IMR-90 (cell line): Measurements from ENCODE around the gene CEBPG. TPM values are rescaled to one million over a fixed set of nuclear protein-coding genes. Genes with fewer than 3 reads are reported as not detected.

Experiments used
- ATAC-seq: fragments of 200-7000 bp; cut with Tn5 transposase; 2 replicates; pipeline ENCODE4 v1.9.1; 2020; ENCODE audit warnings: low read depth, mild to moderate bottlenecking, moderate library complexity
- Bru-seq: library from RNA; stranded (reverse); fragments of 400-500 nt; gene quantifications from one replicate; lab custom pipeline; 2021; lab: Mats Ljungman, UMichigan
- BruChase-seq, 2 experiments: library from RNA; stranded (reverse); fragments of 400-500 nt; gene quantifications; one replicate each; lab custom pipeline; 2021; lab: Mats Ljungman, UMichigan
- BruUV-seq: library from RNA; stranded (reverse); fragments of 400-500 nt; replicated peaks from 2 replicates; lab custom pipeline; 2021; lab: Mats Ljungman, UMichigan
- CTCF ChIA-PET: fragments of 300-600 bp; formaldehyde crosslinking; extraction: SDS; loops from one replicate; lab custom pipeline; 2021; ENCODE audit warnings: antibody characterized with exemption; lab: Yijun Ruan, JAX
- POLR2A ChIA-PET: fragments of 300-600 bp; sonication (Branson Sonifier 250); formaldehyde crosslinking; loops from one replicate; lab custom pipeline; 2022; ENCODE audit warnings: antibody characterized with exemption; ENCODE audit not compliant: unreplicated experiment; lab: Charles Lee
- DNase-seq: peaks from one replicate; pipeline ENCODE4 v3.0.0; 2013
- H2AFZ ChIP-seq: replicated peaks from 2 replicates; pipeline ENCODE3; 2013; ENCODE audit warnings: low read length, mild to moderate bottlenecking; ENCODE audit not compliant: poor library complexity
- H2AK5ac ChIP-seq: 2 replicates; pipeline ENCODE4 v1.6.1; 2013; ENCODE audit warnings: low read depth, low read length, inconsistent platforms
- H2AK9ac ChIP-seq: replicated peaks from 2 replicates; pipeline ENCODE3; 2013; ENCODE audit warnings: mild to moderate bottlenecking, low read depth, low read length, moderate library complexity; ENCODE audit not compliant: poor library complexity
- H2BK120ac ChIP-seq: 2 replicates; pipeline ENCODE4 v1.6.1; 2013; ENCODE audit warnings: low read depth, low read length, inconsistent platforms
- H2BK15ac ChIP-seq: 3 replicates; pipeline ENCODE4 v1.6.1; 2013; ENCODE audit warnings: low read depth, low read length, inconsistent platforms
- H2BK20ac ChIP-seq: 2 replicates; pipeline ENCODE4 v1.6.1; 2013; ENCODE audit warnings: low read depth, mild to moderate bottlenecking, inconsistent platforms, low read length, moderate library complexity
- H2BK5ac ChIP-seq: 2 replicates; pipeline ENCODE4 v1.6.1; 2013; ENCODE audit warnings: mild to moderate bottlenecking, low read depth, low read length, inconsistent platforms; ENCODE audit not compliant: poor library complexity, severe bottlenecking
- H3K14ac ChIP-seq: replicated peaks from 2 replicates; pipeline ENCODE4 v1.6.1; 2013; ENCODE audit warnings: low read depth, low read length, inconsistent platforms
- H3K18ac ChIP-seq: 2 replicates; pipeline ENCODE4 v1.6.1; 2013; ENCODE audit warnings: low read depth, low read length, control low read depth
- H3K23ac ChIP-seq: 2 replicates; pipeline ENCODE4 v1.6.1; 2013; ENCODE audit warnings: low read depth, low read length, inconsistent platforms
- H3K27ac ChIP-seq: 2 replicates; pipeline ENCODE4 v1.5.1; 2013; ENCODE audit warnings: mild to moderate bottlenecking, control low read depth, low read length; ENCODE audit not compliant: insufficient read depth
- H3K27me3 ChIP-seq: 2 replicates; pipeline ENCODE4 v1.6.1; 2013; ENCODE audit warnings: low read length; ENCODE audit not compliant: control insufficient read depth, insufficient read depth
- H3K36me3 ChIP-seq: 2 replicates; pipeline ENCODE4 v1.6.1; 2013; ENCODE audit warnings: low read length, mixed read lengths; ENCODE audit not compliant: control insufficient read depth, insufficient read depth
- H3K4ac ChIP-seq: 2 replicates; pipeline ENCODE4 v1.6.1; 2013; ENCODE audit warnings: low read depth, low read length, inconsistent platforms
- H3K4me1 ChIP-seq: 2 replicates; pipeline ENCODE4 v1.6.1; 2013; ENCODE audit warnings: low read length, mixed read lengths; ENCODE audit not compliant: control insufficient read depth, insufficient read depth
- H3K4me2 ChIP-seq: 2 replicates; pipeline ENCODE4 v1.6.1; 2013; ENCODE audit warnings: low read depth, mild to moderate bottlenecking, control low read depth, low read length, moderate library complexity
- H3K4me3 ChIP-seq: 2 replicates; pipeline ENCODE4 v1.5.1; 2013; ENCODE audit warnings: low read depth, mild to moderate bottlenecking, control low read depth, low read length, moderate library complexity; ENCODE audit not compliant: insufficient read depth
- H3K56ac ChIP-seq: 2 replicates; pipeline ENCODE4 v1.6.1; 2013; ENCODE audit warnings: low read length, inconsistent platforms; ENCODE audit not compliant: insufficient read depth; ENCODE audit errors: extremely low read depth
- H3K79me1 ChIP-seq, 2 experiments: 2 replicates each; pipeline ENCODE4 v1.6.1; 2013; ENCODE audit warnings: low read length in 2 of 2, inconsistent platforms in 1 of 2, low read depth in 1 of 2
- H3K9ac ChIP-seq: 2 replicates; pipeline ENCODE4 v1.6.1; 2013; ENCODE audit warnings: low read depth, low read length, control low read depth
- H3K9me1 ChIP-seq: 2 replicates; pipeline ENCODE4 v1.6.1; 2013; ENCODE audit warnings: low read length, inconsistent platforms; ENCODE audit not compliant: insufficient read depth
- H3K9me3 ChIP-seq: 2 replicates; pipeline ENCODE4 v1.6.1; 2013; ENCODE audit warnings: low read length; ENCODE audit not compliant: control insufficient read depth, insufficient read depth
- H4K20me1 ChIP-seq: 2 replicates; pipeline ENCODE4 v1.6.1; 2013; ENCODE audit warnings: low read length, inconsistent platforms; ENCODE audit not compliant: insufficient read depth
- H4K5ac ChIP-seq: 2 replicates; pipeline ENCODE4 v1.6.1; 2013; ENCODE audit warnings: mild to moderate bottlenecking, low read depth, low read length, control low read depth
- H4K8ac ChIP-seq, 2 experiments: 2 replicates each; pipeline ENCODE4 v1.6.1; 2013; ENCODE audit warnings: low read depth in 2 of 2, low read length in 2 of 2, control low read depth in 1 of 2, inconsistent platforms in 1 of 2
- H4K91ac ChIP-seq: 2 replicates; pipeline ENCODE4 v1.6.1; 2013; ENCODE audit warnings: low read depth, low read length, inconsistent platforms; ENCODE audit not compliant: insufficient read depth
- CEBPB ChIP-seq: IDR thresholded peaks from 2 replicates; pipeline ENCODE4 v1.6.1; 2012; ENCODE audit warnings: low read depth, low read length, improper control_type of control experiment
- CHD1 ChIP-seq: IDR thresholded peaks from 2 replicates; pipeline ENCODE4 v1.6.1; 2012; ENCODE audit warnings: low read depth, low read length, improper control_type of control experiment
- CTCF ChIP-seq: conservative IDR thresholded peaks from 2 replicates; pipeline ENCODE4 v1.5.1; 2012; ENCODE audit warnings: mild to moderate bottlenecking, low read depth, low read length, improper control_type of control experiment
- FOS ChIP-seq: fragments of 150-350 bp; IDR thresholded peaks from 2 replicates; pipeline ENCODE4 v1.6.1; 2016; ENCODE audit warnings: low read depth, low read length
- MAFK ChIP-seq: IDR thresholded peaks from 2 replicates; pipeline ENCODE4 v1.6.1; 2012; ENCODE audit warnings: low read depth, low read length, improper control_type of control experiment
- MAZ ChIP-seq: IDR thresholded peaks from 2 replicates; pipeline ENCODE4 v1.6.1; 2012; ENCODE audit warnings: low read depth, mild to moderate bottlenecking, low read length, improper control_type of control experiment, moderate library complexity, borderline replicate concordance
- MXI1 ChIP-seq: IDR thresholded peaks from 2 replicates; pipeline ENCODE4 v1.6.1; 2012; ENCODE audit warnings: low read depth, mild to moderate bottlenecking, low read length, moderate library complexity, borderline replicate concordance
- NFE2L2 ChIP-seq: fragments of 150-350 bp; IDR thresholded peaks from 2 replicates; pipeline ENCODE4 v1.6.1; 2016; ENCODE audit warnings: low read depth, mild to moderate bottlenecking, low read length
- POLR2A ChIP-seq: IDR thresholded peaks from 2 replicates; pipeline ENCODE4 v1.6.1; 2012; ENCODE audit warnings: mild to moderate bottlenecking, low read depth, low read length
- RAD21 ChIP-seq: IDR thresholded peaks from 2 replicates; pipeline ENCODE4 v1.6.1; 2012; ENCODE audit warnings: low read length, improper control_type of control experiment
- RCOR1 ChIP-seq: IDR thresholded peaks from 2 replicates; pipeline ENCODE4 v1.6.1; 2012; ENCODE audit warnings: mild to moderate bottlenecking, low read length, improper control_type of control experiment; ENCODE audit not compliant: insufficient replicate concordance
- SMC3 ChIP-seq: fragments of 150-350 bp; IDR thresholded peaks from 2 replicates; pipeline ENCODE4 v1.6.1; 2016; ENCODE audit warnings: low read depth, mild to moderate bottlenecking, antibody characterized with exemption, low read length, moderate library complexity
- WGBS, 2 experiments: methylation state at CpG; one replicate each; pipeline versions ENCODE4 v1.1.5 to v1.1.7; 2013; ENCODE audit warnings: missing lambda C conversion rate in 2 of 2; ENCODE audit not compliant: insufficient read length in 1 of 2; ENCODE audit errors: extremely low coverage in 2 of 2; 5-methylcytosine and 5-hydroxymethylcytosine counted together
- dilution Hi-C: fragments of 300-500 bp; cut with HindIII; formaldehyde crosslinking; loops from one replicate; pipeline ENCODE4 v1.14.3; 2018; ENCODE audit warnings: low sequenced_read_pairs; ENCODE audit not compliant: unreplicated experiment
- in situ Hi-C: fragments of 300-500 bp; cut with MboI; formaldehyde crosslinking; loops from 3 replicates; pipeline ENCODE4 v1.14.3; 2019; ENCODE audit warnings: low sequenced_read_pairs, inconsistent platforms, mixed read lengths
- intact Hi-C: fragments of 100-400 bp; cut with micrococcal nuclease; formaldehyde crosslinking; loops from 2 replicates; pipeline ENCODE4 v1.10.0; 2022
- long read RNA-seq: library from polyadenylated mRNA; unstranded; transcript quantifications from one replicate; pipeline ENCODE4 v2.0.0, GENCODE V29; 2021; ENCODE audit not compliant: unreplicated experiment
- polyA plus RNA-seq, 3 experiments: library from polyadenylated mRNA; depleted of rRNA; stranded (reverse); fragments of >200 nt; gene quantifications; 2 replicates each; pipeline ENCODE4 v1.2.3, GENCODE V29; 2012; ENCODE audit warnings: low replicate concordance in 1 of 3
- total RNA-seq: library from RNA; depleted of rRNA; stranded (reverse); fragments of >200 nt; gene quantifications from 2 replicates; pipeline ENCODE4 v1.2.3, GENCODE V29; 2012; rRNA removed

CEBPG gene
- 14.3 and 21.1 TPM in 2 replicates for total RNA-seq
- 7.9 and 9.2 TPM in 2 replicates for polyA plus RNA-seq (2012; rRNA removed)
- 2.9 and 4.9 TPM in 2 replicates for polyA plus RNA-seq (2012; cell fraction: cytosol; rRNA removed)
- polyA plus RNA-seq (2012; cell fraction: nucleus; rRNA removed; ENCODE audit: low replicate concordance) = 2.6 and 13.3 TPM in 2 replicates
- percentile 92 among the genes with signal in this experiment for Bru-seq, nascent RNA
- percentile 63 among the genes with signal in this experiment for BruChase-seq, experiment 1, labeled RNA remaining after a 6-hour chase
- percentile 93 among the genes with signal in this experiment for BruChase-seq, experiment 2, labeled RNA remaining after a 2-hour chase
- long read RNA-seq, full-length matches to known transcripts = 39 of 41 reads
- long read RNA-seq, partial matches to known transcripts = 2 of 41 reads
- long read RNA-seq, other reads (novel, unspliced or antisense) = 0 of 41 reads

GRCh38 chr19:33373453-33374235 lies at the start of gene CEBPG:
CEBPG (plus strand) TSS chr19:33373709; CDS start chr19:33379240, 5,531 bp downstream.
- peak within 1 kb of the TSS; percentile 97 for H2AFZ ChIP-seq
- dilution Hi-C loops (no loop called here), intact Hi-C loops (loop anchor here (5.0 kb wide), 1 partner anchor 71 kb away; the partner anchor contains the start of gene CEBPA), in situ Hi-C loops (no loop called here)
- H3K36me3 ChIP-seq = no peaks in the 10 kb centered on the region; the same call in 1 of the 2 replicates
- H3K14ac ChIP-seq = peak within 1 kb of the TSS; percentile 93
- peak within 1 kb of the TSS; percentile 98 for H2AK9ac ChIP-seq
- peak within 1 kb of the TSS; percentile 66; the same call in 1 of the 2 replicates for H2BK120ac ChIP-seq
- H3K4me3 ChIP-seq = peak within 1 kb of the TSS; percentile 96
- H3K9me3 ChIP-seq = no peaks in the 10 kb centered on the region
- peak within 1 kb of the TSS; percentile 98 for H4K5ac ChIP-seq
- H4K20me1 ChIP-seq = peaks cover 45% of the 10 kb centered on the region
- no peak within 1 kb of the TSS; the same call in 1 of the 2 replicates for H2BK20ac ChIP-seq
- H2AK5ac ChIP-seq = peak within 1 kb of the TSS; percentile 63
- peak within 1 kb of the TSS; percentile 94 for H3K4ac ChIP-seq
- H3K79me1 ChIP-seq = peaks cover 15 to 44% of the 10 kb centered on the region in 2 experiments
- DNase-seq (peak; percentile 86), ATAC-seq (peak; percentile 98)
- H3K4me1 ChIP-seq = peaks cover 8% of the 10 kb centered on the region
- H4K8ac ChIP-seq = peak within 1 kb of the TSS; percentile 94 to 96; a peak in 3 of 4 replicates
- peak within 1 kb of the TSS; percentile 92 for H3K4me2 ChIP-seq
- H3K23ac ChIP-seq = peak within 1 kb of the TSS; percentile 37
- H3K18ac ChIP-seq = peak within 1 kb of the TSS; percentile 90
- BruUV-seq = no TSS peak
- peak within 1 kb of the TSS; percentile 70; the same call in 1 of the 3 replicates for H2BK15ac ChIP-seq
- H3K9me1 ChIP-seq = peaks cover 27% of the 10 kb centered on the region
- peak within 1 kb of the TSS; percentile 84; the same call in 1 of the 2 replicates for H3K56ac ChIP-seq
- 0% methylated on average over 46 of the region's 118 CpGs; no CpG with 5 or more reads in 1 of the 2 experiments for WGBS, 2 experiments
- ChIA-PET POLR2A (interaction anchor here (0.5 to 0.7 kb wide), 2 partner anchors 22 to 96 kb away, joined by 3 to 4 read pairs; no protein-coding TSS in a partner anchor), CTCF (interaction anchor here (0.7 to 1.0 kb wide), 2 partner anchors 12 to 20 kb away, joined by 3 read pairs; no protein-coding TSS in a partner anchor)
- no peak for TF ChIP-seq RAD21
- TF ChIP-seq POLR2A = peak; percentile 72; the same call in 1 of the 2 replicates
- peak; percentile 96 for TF ChIP-seq CEBPB
- TF ChIP-seq CHD1 = no peak; the same call in 1 of the 2 replicates
- no peak for TF ChIP-seq RCOR1
- peak; percentile 68; the same call in 1 of the 2 replicates for TF ChIP-seq MAZ
- TF ChIP-seq SMC3 = no peak
- peak; percentile 40; the same call in 1 of the 2 replicates for TF ChIP-seq FOS
- no peak for TF ChIP-seq NFE2L2
- TF ChIP-seq CTCF = peak; percentile 29; the same call in 1 of the 2 replicates
- TF ChIP-seq MAFK = no peak
- TF ChIP-seq MXI1 = 0 out of 2 replicates have a peak, but pooled peaks have one; percentile 46
- peak within 1 kb of the TSS; percentile 98 for H2BK5ac ChIP-seq
- H3K27ac ChIP-seq = peak within 1 kb of the TSS; percentile 98
- H3K9ac ChIP-seq = peak within 1 kb of the TSS; percentile 99
- 0 out of 2 replicates have a peak, but pooled peaks cover 5% of the 10 kb centered on the region for H3K27me3 ChIP-seq
- peak within 1 kb of the TSS; percentile 89 for H4K91ac ChIP-seq
